Common myeloid progenitor, CD34-positive (primary cell): ENCODE measurements around the gene PASK.

ENCODE experiments used
- CTCF ChIA-PET: fragments of 350-600 bp; sonication (Branson Sonifier 250); formaldehyde crosslinking; loops from one replicate; lab custom pipeline; 2021; ENCODE audit warnings: antibody characterized with exemption; lab: Charles Lee
- POLR2A ChIA-PET: fragments of 350-600 bp; sonication (Branson Sonifier 250); formaldehyde crosslinking; loops from one replicate; lab custom pipeline; 2021; ENCODE audit warnings: antibody characterized with exemption; lab: Charles Lee
- DNase-seq, 3 donors: peaks; one replicate each; pipeline versions ENCODE4 v3.0.0 to v3.0.0-alpha.2; 2013
- H3K27ac ChIP-seq, 2 experiments: 1 replicate in 1 of 2; 2 replicates in 1 of 2; pipeline ENCODE4 v1.7.0; 2013; ENCODE audit warnings: inconsistent platforms in 2 of 2, low read length in 2 of 2, mild to moderate bottlenecking in 2 of 2, low read depth in 1 of 2, moderate library complexity in 1 of 2; ENCODE audit not compliant: severe bottlenecking in 2 of 2, insufficient read depth in 1 of 2, poor library complexity in 1 of 2
- H3K27me3 ChIP-seq, 5 experiments: replicated peaks in 2 of 5; 1 replicate in 3 of 5; 2 replicates in 2 of 5; pipeline versions ENCODE4 v1.6.1 to v1.7.0; 2013; ENCODE audit warnings: low read length in 4 of 5, mild to moderate bottlenecking in 2 of 5, moderate library complexity in 2 of 5, inconsistent platforms in 1 of 5; ENCODE audit not compliant: insufficient read depth in 5 of 5, control insufficient read depth in 4 of 5
- H3K36me3 ChIP-seq, 4 experiments: 1 replicate in 2 of 4; 2 replicates in 2 of 4; pipeline versions ENCODE4 v1.6.1 to v1.7.0; 2013; ENCODE audit warnings: low read length in 3 of 4, control low read depth in 1 of 4, mild to moderate bottlenecking in 1 of 4; ENCODE audit not compliant: control insufficient read depth in 4 of 4, insufficient read depth in 4 of 4
- H3K4me1 ChIP-seq, 4 experiments: 1 replicate in 3 of 4; 2 replicates in 1 of 4; pipeline versions ENCODE4 v1.6.1 to v1.7.1; 2013; ENCODE audit warnings: low read length in 3 of 4, mild to moderate bottlenecking in 3 of 4, control low read depth in 1 of 4, inconsistent platforms in 1 of 4, moderate library complexity in 1 of 4; ENCODE audit not compliant: control insufficient read depth in 4 of 4, insufficient read depth in 4 of 4; ENCODE audit errors: control extremely low read depth in 1 of 4
- H3K4me3 ChIP-seq, 7 experiments: 1 replicate in 4 of 7; 2 replicates in 3 of 7; pipeline versions ENCODE4 v1.5.1 to v1.7.0; 2013; ENCODE audit warnings: mild to moderate bottlenecking in 7 of 7, low read length in 6 of 7, moderate library complexity in 6 of 7, inconsistent platforms in 2 of 7, low read depth in 2 of 7, control low read depth in 1 of 7; ENCODE audit not compliant: insufficient read depth in 4 of 7, control insufficient read depth in 1 of 7; ENCODE audit errors: extremely low read depth in 1 of 7
- H3K9me3 ChIP-seq, 5 experiments: 1 replicate in 4 of 5; 2 replicates in 1 of 5; pipeline versions ENCODE4 v1.6.1 to v1.7.1; 2013; ENCODE audit warnings: low read length in 4 of 5, mild to moderate bottlenecking in 2 of 5, inconsistent platforms in 1 of 5, low read depth in 1 of 5, moderate library complexity in 1 of 5; ENCODE audit not compliant: control insufficient read depth in 4 of 5, insufficient read depth in 2 of 5; ENCODE audit errors: control extremely low read depth in 1 of 5
- WGBS: methylation state at CpG from one replicate; pipeline ENCODE4 v1.1.5; 2013; ENCODE audit not compliant: insufficient coverage; 5-methylcytosine and 5-hydroxymethylcytosine counted together

The PASK gene

GRCh38 chr2:241179899-241180298 is 30.6 kb upstream of the PASK start:
- POLR2A ChIA-PET, result no interaction called here
- Histone ChIP-seq H3K27me3 (no peaks in the 10 kb centered on the region), H3K27ac (no peak overlapping the region), H3K36me3 (peaks cover 6 to 47% (median 22%) of the 10 kb centered on the region in 4 experiments), H3K4me3 (no peak overlapping the region), H3K9me3 (no peaks in the 10 kb centered on the region), H3K4me1 (no peaks in the 10 kb centered on the region)
- DNase-seq, result no peak
- no CpG with 5 or more reads among the region's 4 CpGs for WGBS
- CTCF ChIA-PET, result interaction anchor here (0.7 kb wide), 1 partner anchor 23 kb away, joined by 3 read pairs; no protein-coding TSS in a partner anchor

GRCh38 chr2:241178961-241179360 is 29.7 kb upstream of the PASK start:
- no peaks in the 10 kb centered on the region for H3K4me1 ChIP-seq
- H3K27ac ChIP-seq, result no peak overlapping the region
- H3K4me3 ChIP-seq, result no peak overlapping the region
- CTCF ChIA-PET, result interaction anchor here (0.6 kb wide), 1 partner anchor 19 kb away, joined by 3 read pairs; no protein-coding TSS in a partner anchor
- no peak for DNase-seq
- 77% methylated on average over 4 of the region's 4 CpGs for WGBS
- peaks cover 6 to 54% (median 24%) of the 10 kb centered on the region in 4 experiments for H3K36me3 ChIP-seq
- POLR2A ChIA-PET, result no interaction called here
- no peaks in the 10 kb centered on the region for H3K9me3 ChIP-seq
- H3K27me3 ChIP-seq, result no peaks in the 10 kb centered on the region

- no peaks in the 10 kb centered on the region for H3K4me1 ChIP-seq
- 100% methylated on average over 11 of the region's 12 CpGs for WGBS
- no peak overlapping the region for H3K4me3 ChIP-seq
- CTCF ChIA-PET, result no interaction called here
- H3K9me3 ChIP-seq, result no peaks in the 10 kb centered on the region
- H3K36me3 ChIP-seq, result peaks cover 4 to 55% (median 19%) of the 10 kb centered on the region in 4 experiments
- H3K27ac ChIP-seq, result no peak overlapping the region
- POLR2A ChIA-PET, result no interaction called here
- DNase-seq, result no peak
- H3K27me3 ChIP-seq, result no peaks in the 10 kb centered on the region
Observed at GRCh38 chr2:241177526-241178334, 28.5 kb upstream of the PASK start.

GRCh38 chr2:241173557-241173956 is 24.3 kb upstream of the PASK start:
- POLR2A ChIA-PET, result no interaction called here
- no peak for DNase-seq
- CTCF ChIA-PET, result interaction anchor here (0.6 kb wide), 1 partner anchor 43 kb away, joined by 3 read pairs; no protein-coding TSS in a partner anchor
- Histone ChIP-seq H3K4me3 (no peak overlapping the region), H3K27ac (no peak overlapping the region), H3K27me3 (no peaks in the 10 kb centered on the region), H3K9me3 (peaks cover 2 to 20% (median 12%) of the 10 kb centered on the region in 5 experiments), H3K4me1 (no peaks in the 10 kb centered on the region), H3K36me3 (peaks cover 24 to 70% (median 36%) of the 10 kb centered on the region in 4 experiments)
- 67% methylated on average over 1 of the region's 2 CpGs for WGBS

- peaks cover 31 to 81% (median 59%) of the 10 kb centered on the region in 4 experiments for H3K36me3 ChIP-seq
- POLR2A ChIA-PET, result no interaction called here
- H3K27me3 ChIP-seq, result no peaks in the 10 kb centered on the region
- H3K27ac ChIP-seq, result no peak overlapping the region
- no peaks in the 10 kb centered on the region for H3K4me1 ChIP-seq
- no peak overlapping the region for H3K4me3 ChIP-seq
- H3K9me3 ChIP-seq, result peaks cover 2 to 20% (median 12%) of the 10 kb centered on the region in 5 experiments
- CTCF ChIA-PET, result interaction anchor here (1.3 kb wide), 1 partner anchor 317 kb away, joined by 3 read pairs; no protein-coding TSS in a partner anchor
- WGBS, result 98% methylated on average over 12 of the region's 15 CpGs
- DNase-seq, result no peak
Observed at GRCh38 chr2:241168366-241168765, 19.1 kb upstream of the PASK start.

- no peak for DNase-seq
- POLR2A ChIA-PET, result no interaction called here
- Histone ChIP-seq H3K4me1 (no peaks in the 10 kb centered on the region), H3K27me3 (no peaks in the 10 kb centered on the region), H3K36me3 (peaks cover 18 to 76% (median 57%) of the 10 kb centered on the region in 4 experiments), H3K9me3 (no peaks in the 10 kb centered on the region), H3K4me3 (no peak overlapping the region), H3K27ac (no peak overlapping the region)
- 100% methylated on average over 1 of the region's 3 CpGs for WGBS
- CTCF ChIA-PET, result interaction anchor here (1.0 to 1.5 kb wide), 4 partner anchors 8 to 44 kb away, joined by 3 to 4 read pairs (median 3); partner anchors contain the start of gene PASK
Observed at GRCh38 chr2:241163601-241164118, 14.4 kb upstream of the PASK start.
